ENCODE data around the gene SUN3.

The SUN3 gene

DNA sequence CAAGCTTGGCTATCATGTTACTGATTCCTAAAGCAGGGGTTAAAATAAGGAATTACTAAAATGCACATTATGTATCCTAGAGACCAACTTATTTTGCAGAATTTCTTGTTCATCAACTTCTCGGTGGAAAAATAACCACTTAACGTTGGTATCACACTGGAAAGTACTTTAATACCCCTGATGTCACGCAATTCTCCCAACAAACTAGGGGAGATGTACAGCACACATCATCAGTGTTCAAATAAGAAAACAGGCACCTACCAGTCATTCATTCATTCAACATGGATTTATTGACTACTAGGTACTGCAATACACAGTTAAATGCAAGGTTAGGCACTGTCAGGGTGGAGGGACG, 50.1 kb downstream of the SUN3 start:
- DNase-seq (ENCODE audit: low spot score), result peak; percentile 45

DNA sequence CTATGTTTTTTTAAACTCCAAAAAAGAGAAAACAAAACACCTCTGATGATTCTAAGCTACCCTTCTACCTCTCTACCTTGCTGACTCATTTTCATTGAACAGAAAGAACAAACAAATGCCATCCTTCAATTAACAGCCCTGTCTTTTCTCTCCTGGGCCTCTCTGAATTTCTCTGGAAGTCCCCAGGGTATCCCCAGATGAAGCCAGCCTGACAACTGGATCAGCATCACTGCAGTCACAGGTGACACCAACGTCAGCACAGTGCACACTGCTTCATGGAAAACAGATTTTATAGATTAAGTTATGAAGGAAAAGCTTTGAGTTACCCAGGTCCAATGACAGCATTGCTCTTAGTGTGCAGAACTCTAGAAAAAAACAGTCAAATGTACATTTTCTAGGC, 55.2 kb downstream of the SUN3 start:
- no peak for DNase-seq (ENCODE audit: low spot score)

DNA sequence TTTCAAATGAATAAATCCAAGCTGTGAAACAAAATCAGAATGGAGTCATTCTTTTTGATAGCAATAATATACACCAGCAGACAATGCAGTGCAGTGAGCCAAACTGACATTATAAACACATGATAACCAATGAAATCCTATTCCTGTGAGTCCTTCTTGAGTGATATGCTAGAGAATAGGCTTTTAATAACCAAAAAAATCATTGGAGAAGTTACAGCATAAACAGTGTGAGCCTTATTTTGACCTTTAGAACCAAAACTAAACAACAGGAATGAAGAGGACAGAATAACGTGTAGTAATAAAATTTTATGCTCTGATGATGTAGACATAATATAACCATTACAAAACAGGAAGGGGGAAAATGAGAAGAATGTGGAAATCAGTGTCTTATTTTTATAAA, 58.1 kb downstream of the SUN3 start:
- DNase-seq (ENCODE audit: low spot score), result no peak

GRCh38 chr7:47968847-47969774, 59.8 kb downstream of the SUN3 start:
- DNase-seq (ENCODE audit: low spot score), result peak; percentile 54

DNA sequence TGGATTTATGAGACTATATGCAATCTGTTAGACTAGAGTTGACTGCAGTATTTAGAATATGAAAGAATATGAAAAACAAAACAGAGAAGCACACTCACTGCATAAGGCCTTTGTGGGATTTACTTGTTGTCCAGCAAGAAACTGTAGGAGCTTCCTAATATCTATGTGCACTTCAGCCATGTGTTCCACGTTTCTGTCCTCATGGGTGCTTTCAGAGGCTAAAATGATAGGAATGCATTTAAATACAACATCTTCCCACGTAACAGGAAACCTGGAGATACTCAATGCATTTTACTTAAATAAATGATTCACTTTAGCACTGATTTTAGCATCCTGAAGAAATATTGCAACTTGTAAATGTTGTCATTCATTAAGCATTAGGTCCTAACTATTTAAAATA, 61.2 kb downstream of the SUN3 start:
- DNase-seq (ENCODE audit: low spot score), result no peak

GRCh38 chr7:47967123-47967522, 61.8 kb downstream of the SUN3 start:
- no peak for DNase-seq (ENCODE audit: low spot score)

GRCh38 chr7:47965456-47965855, 63.5 kb downstream of the SUN3 start:
- DNase-seq (ENCODE audit: low spot score), result no peak

DNA sequence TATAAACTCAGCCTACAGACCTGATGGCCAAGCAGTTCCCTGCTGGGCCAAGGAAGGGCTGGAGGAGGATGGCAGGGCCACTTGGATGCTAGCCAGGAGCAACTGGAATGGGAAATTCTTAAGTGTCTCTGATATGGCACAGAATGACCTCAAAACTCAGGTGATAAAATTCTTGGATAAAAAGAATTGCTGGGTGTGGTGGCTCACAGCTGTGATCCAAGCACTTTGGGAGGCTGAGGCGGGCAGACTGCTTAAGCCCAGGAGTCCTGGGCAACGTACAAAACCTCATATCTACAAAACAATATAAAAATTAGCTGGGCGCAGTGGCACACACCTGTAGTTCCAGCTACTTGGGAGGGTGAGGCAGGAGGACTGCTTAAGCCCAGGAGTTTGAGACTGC, 66.6 kb downstream of the SUN3 start:
- no peak for DNase-seq (ENCODE audit: low spot score)

GRCh38 chr7:47957156-47957555, 71.8 kb downstream of the SUN3 start:
- no peak for DNase-seq (ENCODE audit: low spot score)

DNA sequence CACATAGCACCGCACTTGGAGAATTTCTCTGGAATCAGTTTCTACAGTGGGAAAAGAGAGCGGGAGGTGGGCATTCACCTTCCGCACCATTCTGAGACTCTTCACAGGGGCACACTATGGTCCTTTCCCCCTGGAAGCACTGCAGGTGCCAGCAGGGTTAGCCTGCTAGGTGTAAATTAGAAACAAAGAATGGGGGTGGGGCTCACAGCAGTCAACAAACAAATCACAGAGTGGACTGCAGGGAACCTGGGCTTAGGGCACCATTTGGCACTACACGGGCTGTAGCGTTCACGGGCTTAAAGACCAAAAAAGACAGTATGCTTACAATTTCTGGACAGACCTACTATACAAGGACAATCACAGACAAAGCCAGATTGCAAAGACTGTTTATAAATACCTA, 72.7 kb downstream of the SUN3 start:
- DNase-seq (ENCODE audit: low spot score), result no peak

DNA sequence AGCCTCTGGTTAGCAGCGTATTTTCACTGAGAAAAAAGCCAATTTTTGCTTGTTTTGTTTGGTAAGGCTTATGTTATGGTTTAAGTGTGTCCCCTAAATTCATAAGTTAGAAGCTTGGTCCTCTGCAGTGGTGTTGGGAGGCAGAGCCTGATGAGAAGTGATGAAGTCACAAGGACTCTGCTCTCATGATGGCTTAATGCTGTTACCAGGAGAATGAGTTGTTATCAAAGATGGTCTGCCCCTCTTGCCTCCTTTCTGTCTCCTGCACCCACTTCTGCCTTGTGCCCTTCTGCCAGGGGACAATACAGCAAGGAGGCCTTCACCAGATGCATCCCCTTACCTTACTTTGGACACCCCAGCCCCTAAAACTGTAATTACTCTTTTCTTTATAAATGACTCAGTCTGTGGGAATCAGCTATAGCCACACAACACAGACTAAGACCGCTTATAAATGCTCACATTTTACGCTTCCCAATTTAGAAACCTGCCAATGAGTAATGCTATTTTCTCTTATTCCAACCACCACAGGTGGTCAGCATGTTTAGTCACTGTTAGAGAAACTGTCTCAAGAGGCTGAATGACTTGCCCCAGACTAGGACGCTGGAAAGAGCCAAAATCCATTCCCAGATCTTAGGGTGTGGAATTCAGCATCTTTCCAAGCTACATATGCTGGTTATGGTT, 74.5 kb downstream of the SUN3 start:
- DNase-seq (ENCODE audit: low spot score), result no peak

- no peak for DNase-seq (ENCODE audit: low spot score)
These were observed 75.1 kb downstream of the SUN3 start for GRCh38 chr7:47953822-47954221.

DNA sequence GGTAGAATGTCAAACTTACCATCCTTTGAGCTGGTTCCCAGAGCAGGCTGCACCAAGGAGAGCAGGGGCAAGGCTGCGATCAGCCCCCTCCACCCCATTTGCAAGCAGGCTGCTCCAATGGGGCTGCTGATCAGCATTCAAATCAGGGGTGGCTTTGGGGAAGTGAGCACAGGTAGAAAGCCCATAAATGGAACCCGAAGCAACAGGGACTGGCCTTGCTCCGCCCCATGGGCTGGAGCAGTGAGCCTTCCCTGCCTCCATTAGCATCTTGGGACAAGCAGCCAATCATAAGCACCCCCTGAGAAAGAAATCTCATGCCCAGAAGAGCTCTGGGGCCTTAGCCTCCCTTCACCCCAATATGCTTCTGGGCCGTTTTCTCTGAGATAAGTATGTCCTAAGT, 76.7 kb downstream of the SUN3 start:
- DNase-seq (ENCODE audit: low spot score), result no peak

DNA sequence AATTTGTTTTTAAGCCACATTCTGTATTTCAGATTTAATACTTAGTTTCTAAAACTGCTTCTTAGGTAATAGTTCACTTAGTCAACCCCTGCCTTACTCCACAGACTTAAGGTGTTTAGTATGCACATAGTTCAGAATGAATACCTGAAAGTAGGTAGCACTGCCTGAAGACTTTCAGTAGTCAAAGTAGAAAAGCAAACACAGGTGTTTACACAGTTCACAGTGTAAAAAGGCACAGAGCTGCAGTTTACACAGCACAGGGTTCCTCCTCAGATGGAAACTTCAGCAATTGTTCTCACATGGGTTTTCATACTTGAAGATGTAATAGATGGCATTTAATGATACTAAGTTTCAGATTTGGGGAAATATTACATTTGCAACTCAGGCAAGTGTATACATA, 77.5 kb downstream of the SUN3 start:
- DNase-seq (ENCODE audit: low spot score), result no peak

- DNase-seq (ENCODE audit: low spot score), result no peak
These were observed 78.2 kb downstream of the SUN3 start for GRCh38 chr7:47950714-47951113.

DNA sequence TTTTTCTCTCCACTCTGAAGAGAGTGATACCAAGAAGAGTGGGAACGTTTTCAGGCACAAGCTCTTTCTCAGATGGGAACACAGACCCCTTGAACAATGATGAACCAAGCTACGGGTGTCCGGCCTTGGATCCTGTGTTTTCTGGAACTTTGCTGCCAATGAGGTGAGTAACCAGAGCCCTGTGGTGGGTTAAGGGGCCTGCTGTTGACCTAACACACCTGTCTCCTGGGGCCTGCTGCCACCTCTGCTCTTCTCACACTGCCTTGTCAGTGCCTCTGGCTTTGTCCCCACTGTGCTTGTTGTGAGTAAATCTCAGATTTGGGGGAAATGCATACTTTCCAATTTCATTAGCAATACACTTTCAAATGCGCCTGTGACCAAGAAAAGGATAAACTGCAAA, 79.2 kb downstream of the SUN3 start:
- DNase-seq (ENCODE audit: low spot score), result no peak

- DNase-seq (ENCODE audit: low spot score), result no peak
These were observed 80.6 kb downstream of the SUN3 start, which contains the start of gene PKD1L1 for GRCh38 chr7:47948141-47948790. Gene PKD1L1, minus strand, starts transcription at chr7:47948466. Its CDS starts 26 bp downstream, at chr7:47948440.

DNA sequence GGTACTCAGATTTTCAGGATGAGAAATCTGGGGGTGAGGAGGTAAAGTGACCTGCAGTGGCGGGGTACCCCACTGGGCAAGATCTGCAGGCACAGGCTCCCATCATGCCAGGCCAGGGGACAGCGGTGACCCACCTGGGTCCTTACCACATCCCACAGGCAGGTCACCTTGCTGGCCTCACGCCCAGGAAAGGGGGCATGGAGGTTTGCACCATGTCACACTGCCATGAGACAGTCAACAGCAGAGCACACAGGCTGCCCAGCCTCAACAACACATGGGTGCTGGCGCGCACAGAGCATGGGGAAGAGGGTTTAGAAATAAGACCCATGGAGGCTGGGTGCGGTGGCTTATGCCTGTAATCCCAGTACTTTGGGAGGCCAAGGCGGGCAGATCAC, 81.6 kb downstream of the SUN3 start:
- no peak for DNase-seq (ENCODE audit: low spot score)

- no peak for DNase-seq (ENCODE audit: low spot score)
These were observed 82.1 kb downstream of the SUN3 start for GRCh38 chr7:47946581-47947354.

GRCh38 chr7:47945261-47946015, 83.5 kb downstream of the SUN3 start:
- peak; percentile 81 for DNase-seq (ENCODE audit: low spot score)

DNA sequence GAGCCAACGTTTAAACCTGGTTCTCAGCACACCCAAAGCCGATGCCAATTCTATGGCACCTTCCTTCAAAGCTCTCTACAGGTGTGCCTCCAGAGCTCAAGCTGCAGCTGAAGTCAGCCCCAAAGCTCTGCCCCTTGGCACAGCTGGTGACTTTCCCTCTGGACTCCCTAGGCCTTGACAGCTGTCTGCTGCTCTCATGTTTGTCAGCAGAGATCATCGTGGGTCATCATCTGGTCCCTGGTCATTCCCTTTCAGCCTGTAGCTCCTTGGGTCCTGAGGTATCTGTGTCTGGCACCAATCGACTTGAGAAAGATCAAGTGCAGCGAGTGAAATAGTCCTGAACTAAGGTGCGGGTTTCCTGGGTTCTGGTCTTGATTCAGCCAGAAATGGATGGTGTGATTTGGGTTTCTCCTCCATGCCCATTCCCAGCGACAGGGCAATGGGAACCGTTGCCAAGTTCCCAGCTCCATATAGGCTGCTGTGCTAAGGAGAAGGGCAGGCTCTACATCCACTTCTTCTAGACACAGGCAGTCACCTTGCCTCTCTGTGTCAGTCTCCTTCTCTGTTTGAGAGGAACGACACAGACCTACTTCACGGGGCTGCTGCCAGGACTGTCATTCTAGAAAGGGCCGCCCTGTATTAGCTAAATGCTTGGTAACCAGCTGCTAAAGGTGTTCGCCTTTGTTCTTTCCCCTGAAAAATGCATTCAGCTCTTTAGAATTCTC, 84.2 kb downstream of the SUN3 start:
- DNase-seq (ENCODE audit: low spot score), result no peak

Measured in pons (tissue), 1 donor.